ENCODE measurements around the gene CLEC10A.

CLEC10A gene

DNA sequence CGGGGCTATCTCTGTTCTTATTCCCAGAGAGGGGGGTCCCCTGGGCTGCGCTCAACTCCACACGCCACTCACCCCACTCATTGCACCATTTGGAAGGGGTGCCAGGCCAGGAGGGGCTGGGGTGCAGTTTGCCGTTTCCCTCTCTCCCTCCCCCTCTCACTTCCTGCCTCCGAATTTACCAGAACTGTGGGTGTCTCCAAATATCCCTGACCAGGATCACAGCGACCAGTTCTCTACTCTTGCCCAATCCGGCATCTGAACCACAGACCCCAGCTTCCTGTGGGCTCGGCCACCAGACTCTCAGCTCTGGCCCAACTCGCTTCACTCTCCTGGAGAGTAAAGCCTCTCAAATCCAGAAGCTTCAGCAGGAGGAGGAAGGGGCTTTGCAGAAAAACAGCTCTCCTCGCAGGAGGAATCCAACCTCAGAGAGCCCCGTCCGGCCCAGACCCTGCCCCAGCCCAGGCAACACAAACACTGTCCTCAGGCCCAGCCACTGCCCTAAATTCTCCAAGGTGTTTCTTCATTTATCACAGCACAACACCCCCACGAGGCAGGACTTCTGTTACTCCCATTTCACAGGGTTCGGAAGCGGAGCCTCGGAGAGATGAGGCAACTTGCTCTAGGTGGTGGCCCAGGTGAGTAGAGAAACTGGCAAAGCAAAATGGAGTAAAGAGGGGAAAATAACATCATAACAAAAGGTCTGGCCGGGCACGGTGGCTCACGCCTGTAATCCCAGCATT, 35.0 kb upstream of the CLEC10A start:
- H3K9ac ChIP-seq (ENCODE audit: low read length), result no peak overlapping the region
- H3K4me1 ChIP-seq (ENCODE audit: control insufficient read depth, insufficient read depth, low read length), result no peaks in the 10 kb centered on the region
- DNase-seq (ENCODE audit: low read depth), result no peak
- no peaks in the 10 kb centered on the region for H3K36me3 ChIP-seq (ENCODE audit: control insufficient read depth, insufficient read depth, low read length, severe bottlenecking)
- H3K4me3 ChIP-seq (ENCODE audit: low read length), result no peak overlapping the region
- peaks cover 56% of the 10 kb centered on the region for H3K27me3 ChIP-seq (replicated peaks; ENCODE audit: control insufficient read depth, insufficient read depth, low read length)
- H3K9me3 ChIP-seq (ENCODE audit: control insufficient read depth, low read length), result peaks cover 4% of the 10 kb centered on the region

GRCh38 chr17:7114241-7114874, 34.3 kb upstream of the CLEC10A start, which contains the start of gene ASGR2:
TSS of gene ASGR2 (minus strand) at chr17:7114822. CDS start at chr17:7114240, 582 bp downstream.
- H3K4me3 ChIP-seq (ENCODE audit: low read length), result no peak within 1 kb of the TSS
- H3K9ac ChIP-seq (ENCODE audit: low read length), result no peak within 1 kb of the TSS
- H3K27me3 ChIP-seq (replicated peaks; ENCODE audit: control insufficient read depth, insufficient read depth, low read length), result peaks cover 57% of the 10 kb centered on the region
- H3K36me3 ChIP-seq (ENCODE audit: control insufficient read depth, insufficient read depth, low read length, severe bottlenecking), result no peaks in the 10 kb centered on the region
- no peaks in the 10 kb centered on the region for H3K4me1 ChIP-seq (ENCODE audit: control insufficient read depth, insufficient read depth, low read length)
- peaks cover 4% of the 10 kb centered on the region for H3K9me3 ChIP-seq (ENCODE audit: control insufficient read depth, low read length)
- DNase-seq (ENCODE audit: low read depth), result no peak

DNA sequence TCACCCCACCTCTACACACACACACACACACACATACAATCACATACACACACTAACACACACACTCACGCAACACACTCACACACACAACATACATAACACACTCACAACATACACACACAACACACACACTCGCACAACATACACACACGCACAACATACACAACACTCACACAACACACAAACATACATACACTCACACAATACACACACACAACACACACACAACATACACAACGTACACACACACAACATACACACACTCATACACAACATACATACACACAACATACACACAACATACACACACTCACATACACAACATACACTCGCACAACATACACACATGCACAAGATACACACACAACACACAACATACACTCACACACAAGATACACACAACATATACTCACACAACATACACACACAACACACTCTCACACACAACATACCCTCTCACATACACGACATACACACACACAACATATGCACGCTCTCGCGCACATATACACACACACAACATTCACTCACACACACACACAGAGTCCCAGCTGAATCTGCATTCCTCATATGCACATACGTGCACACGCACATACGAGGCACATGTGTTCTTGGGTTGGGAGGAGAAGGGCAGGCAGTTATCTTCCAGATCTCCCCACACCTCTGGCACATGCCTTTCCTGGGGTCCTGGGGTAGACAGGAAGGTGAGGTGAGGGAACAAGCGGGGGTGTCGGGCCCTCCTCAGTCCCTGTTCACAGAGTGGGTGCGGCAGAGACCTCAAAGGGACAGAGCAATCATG, 33.4 kb upstream of the CLEC10A start:
- no peak overlapping the region for H3K4me3 ChIP-seq (ENCODE audit: low read length)
- H3K9ac ChIP-seq (ENCODE audit: low read length), result no peak overlapping the region
- no peaks in the 10 kb centered on the region for H3K4me1 ChIP-seq (ENCODE audit: control insufficient read depth, insufficient read depth, low read length)
- H3K27me3 ChIP-seq (replicated peaks; ENCODE audit: control insufficient read depth, insufficient read depth, low read length), result peaks cover 56% of the 10 kb centered on the region
- peaks cover 4% of the 10 kb centered on the region for H3K9me3 ChIP-seq (ENCODE audit: control insufficient read depth, low read length)
- no peak for DNase-seq (ENCODE audit: low read depth)
- no peaks in the 10 kb centered on the region for H3K36me3 ChIP-seq (ENCODE audit: control insufficient read depth, insufficient read depth, low read length, severe bottlenecking)

- no peak overlapping the region for H3K9ac ChIP-seq (ENCODE audit: low read length)
- H3K4me3 ChIP-seq (ENCODE audit: low read length), result no peak overlapping the region
- no peaks in the 10 kb centered on the region for H3K4me1 ChIP-seq (ENCODE audit: control insufficient read depth, insufficient read depth, low read length)
- DNase-seq (ENCODE audit: low read depth), result no peak
- H3K27me3 ChIP-seq (replicated peaks; ENCODE audit: control insufficient read depth, insufficient read depth, low read length), result peaks cover 61% of the 10 kb centered on the region
- peaks cover 4% of the 10 kb centered on the region for H3K9me3 ChIP-seq (ENCODE audit: control insufficient read depth, low read length)
- no peaks in the 10 kb centered on the region for H3K36me3 ChIP-seq (ENCODE audit: control insufficient read depth, insufficient read depth, low read length, severe bottlenecking)
Measured at GRCh38 chr17:7112510-7113108, 32.6 kb upstream of the CLEC10A start.

DNA sequence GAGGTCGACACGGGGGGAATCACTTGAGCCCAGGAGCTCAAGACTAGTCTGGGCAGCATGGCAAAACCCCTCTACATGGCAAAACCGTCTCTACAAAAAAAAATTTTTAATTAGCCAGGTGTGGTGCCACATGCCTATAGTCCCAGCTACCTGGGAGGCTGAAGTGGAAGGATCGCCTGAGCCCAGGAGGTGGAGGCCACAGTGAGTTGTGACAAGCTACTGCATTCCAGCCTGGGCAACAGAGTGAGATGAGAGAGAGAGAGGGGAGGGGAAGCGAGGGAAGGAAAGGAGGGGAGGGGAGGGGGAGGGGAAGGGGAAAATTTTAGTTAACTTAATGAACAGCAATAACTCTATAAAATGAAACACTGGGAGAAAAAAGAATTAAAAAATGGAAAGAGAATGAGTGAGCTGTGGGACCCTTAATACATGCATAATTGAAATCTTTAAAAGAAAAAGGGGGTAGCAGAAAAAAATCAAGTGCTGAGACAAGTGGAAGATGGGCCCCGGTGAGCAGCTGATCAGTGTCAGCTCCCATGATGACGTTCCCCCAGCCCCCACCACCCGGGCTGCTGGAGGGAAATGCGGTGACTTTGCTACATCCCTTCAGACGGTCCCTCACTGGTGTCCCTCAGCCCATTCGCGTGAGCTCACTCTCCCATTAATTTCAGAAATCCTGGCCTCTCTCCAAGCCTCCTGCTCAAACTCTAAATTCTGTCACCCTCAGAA, 31.9 kb upstream of the CLEC10A start:
- Histone ChIP-seq H3K9ac (ENCODE audit: low read length) (no peak overlapping the region), H3K4me3 (ENCODE audit: low read length) (no peak overlapping the region), H3K4me1 (ENCODE audit: control insufficient read depth, insufficient read depth, low read length) (no peaks in the 10 kb centered on the region), H3K9me3 (ENCODE audit: control insufficient read depth, low read length) (no peaks in the 10 kb centered on the region), H3K36me3 (ENCODE audit: control insufficient read depth, insufficient read depth, low read length, severe bottlenecking) (no peaks in the 10 kb centered on the region), H3K27me3 (replicated peaks; ENCODE audit: control insufficient read depth, insufficient read depth, low read length) (peaks cover 63% of the 10 kb centered on the region)
- no peak for DNase-seq (ENCODE audit: low read depth)

- Histone ChIP-seq H3K4me3 (ENCODE audit: low read length) (no peak overlapping the region), H3K36me3 (ENCODE audit: control insufficient read depth, insufficient read depth, low read length, severe bottlenecking) (no peaks in the 10 kb centered on the region), H3K4me1 (ENCODE audit: control insufficient read depth, insufficient read depth, low read length) (no peaks in the 10 kb centered on the region), H3K9me3 (ENCODE audit: control insufficient read depth, low read length) (no peaks in the 10 kb centered on the region), H3K9ac (ENCODE audit: low read length) (no peak overlapping the region), H3K27me3 (replicated peaks; ENCODE audit: control insufficient read depth, insufficient read depth, low read length) (peaks cover 64% of the 10 kb centered on the region)
- DNase-seq (ENCODE audit: low read depth), result no peak
Measured at GRCh38 chr17:7110617-7111306, 30.7 kb upstream of the CLEC10A start.

DNA sequence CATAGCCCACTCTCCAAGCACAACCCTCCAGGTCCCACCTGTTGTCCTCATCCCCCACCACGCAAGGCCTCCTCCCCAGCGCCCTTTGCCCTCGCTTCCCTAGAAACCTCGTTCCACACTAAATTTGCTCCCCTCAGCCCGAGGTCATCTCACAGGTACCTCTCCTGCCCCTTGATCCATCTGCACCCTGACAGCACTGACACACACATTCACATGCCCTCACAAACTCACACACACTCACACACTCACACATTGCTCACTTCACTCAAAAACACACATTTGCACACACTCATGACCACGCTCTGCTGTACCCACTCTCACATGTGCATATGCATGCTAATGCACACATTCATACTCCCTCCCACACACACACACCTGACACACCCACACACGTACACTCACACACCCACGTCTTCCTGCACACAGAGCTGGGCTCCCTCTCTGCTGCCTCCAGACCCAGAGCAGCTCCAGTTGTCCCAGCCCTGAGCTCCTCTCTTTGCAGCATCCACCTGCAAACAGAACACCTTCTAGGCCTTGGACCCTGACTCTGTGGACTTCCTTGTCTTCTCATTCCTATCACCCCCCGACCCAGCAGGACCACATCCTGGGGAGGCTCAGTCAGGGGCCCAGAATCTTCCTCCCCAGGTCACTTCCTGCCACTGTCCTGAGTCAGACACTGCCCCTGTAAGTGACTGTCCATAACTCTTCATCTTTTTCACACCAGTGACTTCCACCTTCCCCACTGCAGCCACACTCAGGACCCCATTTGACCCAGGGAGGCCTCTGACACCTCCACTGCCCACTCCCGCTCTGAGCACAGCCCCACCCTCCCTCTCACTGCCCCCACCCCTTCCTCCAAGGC, 29.6 kb upstream of the CLEC10A start:
- Histone ChIP-seq H3K4me3 (ENCODE audit: low read length) (no peak overlapping the region), H3K4me1 (ENCODE audit: control insufficient read depth, insufficient read depth, low read length) (no peaks in the 10 kb centered on the region), H3K27me3 (replicated peaks; ENCODE audit: control insufficient read depth, insufficient read depth, low read length) (peaks cover 69% of the 10 kb centered on the region), H3K9me3 (ENCODE audit: control insufficient read depth, low read length) (no peaks in the 10 kb centered on the region), H3K36me3 (ENCODE audit: control insufficient read depth, insufficient read depth, low read length, severe bottlenecking) (no peaks in the 10 kb centered on the region), H3K9ac (ENCODE audit: low read length) (no peak overlapping the region)
- DNase-seq (ENCODE audit: low read depth), result no peak

DNA sequence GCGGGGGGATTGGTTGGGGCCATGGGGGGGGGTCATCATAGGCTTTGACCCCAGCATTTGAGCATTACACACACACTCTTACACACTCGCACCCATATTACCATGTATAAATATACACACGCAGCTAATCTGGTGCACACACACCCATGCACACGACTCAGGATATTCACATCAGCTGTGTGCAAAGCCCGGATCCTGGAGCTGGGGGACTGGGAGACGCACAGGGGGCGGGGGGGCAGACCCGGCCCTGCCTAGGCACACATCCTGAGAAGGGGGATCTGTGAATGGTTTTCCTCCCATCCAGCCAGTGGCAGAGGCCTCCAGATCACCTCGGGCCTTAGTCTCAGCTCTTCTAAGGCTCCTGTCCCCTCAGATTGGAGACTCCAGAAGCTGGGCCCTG, 28.9 kb upstream of the CLEC10A start:
- H3K9ac ChIP-seq (ENCODE audit: low read length), result no peak overlapping the region
- no peaks in the 10 kb centered on the region for H3K36me3 ChIP-seq (ENCODE audit: control insufficient read depth, insufficient read depth, low read length, severe bottlenecking)
- H3K27me3 ChIP-seq (replicated peaks; ENCODE audit: control insufficient read depth, insufficient read depth, low read length), result peaks cover 68% of the 10 kb centered on the region
- H3K4me1 ChIP-seq (ENCODE audit: control insufficient read depth, insufficient read depth, low read length), result no peaks in the 10 kb centered on the region
- no peak for DNase-seq (ENCODE audit: low read depth)
- no peaks in the 10 kb centered on the region for H3K9me3 ChIP-seq (ENCODE audit: control insufficient read depth, low read length)
- H3K4me3 ChIP-seq (ENCODE audit: low read length), result no peak overlapping the region

DNA sequence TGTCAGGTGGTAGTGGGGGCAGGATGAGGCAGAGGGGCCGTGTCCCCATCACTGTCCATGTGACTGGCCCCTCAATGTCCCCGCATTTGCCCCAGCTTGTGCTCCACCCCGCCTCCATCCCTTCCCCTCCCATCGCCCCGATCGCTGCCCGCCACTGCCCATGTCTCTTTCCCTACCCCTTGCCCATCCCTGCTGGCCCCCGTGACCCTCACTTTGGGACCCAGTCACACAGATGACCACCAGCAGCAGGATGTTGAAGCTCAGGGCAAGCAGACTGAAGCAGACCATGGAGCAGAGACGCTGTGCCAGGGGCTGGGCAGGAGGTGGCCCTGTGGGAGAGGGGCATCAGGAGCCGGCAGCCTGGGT, 28.5 kb upstream of the CLEC10A start:
- H3K4me3 ChIP-seq (ENCODE audit: low read length), result no peak overlapping the region
- H3K27me3 ChIP-seq (replicated peaks; ENCODE audit: control insufficient read depth, insufficient read depth, low read length), result peaks cover 63% of the 10 kb centered on the region
- H3K9me3 ChIP-seq (ENCODE audit: control insufficient read depth, low read length), result no peaks in the 10 kb centered on the region
- no peak overlapping the region for H3K9ac ChIP-seq (ENCODE audit: low read length)
- no peak for DNase-seq (ENCODE audit: low read depth)
- no peaks in the 10 kb centered on the region for H3K4me1 ChIP-seq (ENCODE audit: control insufficient read depth, insufficient read depth, low read length)
- H3K36me3 ChIP-seq (ENCODE audit: control insufficient read depth, insufficient read depth, low read length, severe bottlenecking), result no peaks in the 10 kb centered on the region
